Body of pancreas (tissue), 4 donors: ENCODE results near the gene PPHLN1.

Experiments used
- CTCF ChIP-seq, 7 experiments: fragments of 450-650 bp in 4 of 7; fragments of 200-600 bp in 3 of 7; sonication (generic) in 3 of 7; IDR thresholded peaks; one replicate each; pipeline ENCODE4 v1.5.1; 2016 to 2019; ENCODE audit warnings: antibody characterized with exemption in 7 of 7
- POLR2A ChIP-seq, 3 donors: fragments of 450-650 bp; IDR thresholded peaks; one replicate each; pipeline ENCODE4 v1.6.1; 2016; ENCODE audit warnings: antibody characterized with exemption in 3 of 3, mild to moderate bottlenecking in 2 of 3

DNA sequence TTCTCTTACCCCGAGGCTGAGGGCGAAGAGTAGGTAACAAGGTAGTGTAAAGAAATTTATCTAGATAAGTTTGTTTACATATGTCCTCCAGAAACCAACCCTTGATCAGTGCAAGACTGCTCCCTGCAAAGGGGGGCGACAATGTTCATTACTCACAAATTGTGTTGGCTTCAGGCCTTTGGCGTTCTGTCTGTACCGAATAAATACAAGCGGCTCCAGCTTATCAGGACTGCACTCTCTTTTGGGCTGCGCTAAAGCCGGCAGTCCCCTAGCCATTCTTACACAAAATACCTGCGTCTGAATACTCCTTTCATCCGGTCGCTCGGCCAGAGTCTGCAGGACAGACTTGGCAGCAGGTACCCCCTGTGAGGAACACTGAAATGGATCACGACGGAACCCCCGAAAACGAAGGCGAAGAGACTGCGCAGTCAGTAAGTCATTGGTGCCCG lies 116.4 kb downstream of the PPHLN1 start:
- TF ChIP-seq POLR2A (IDR thresholded peaks at IDR 0.05), result no peak
- TF ChIP-seq CTCF (IDR thresholded peaks at IDR 0.05), result no peak
